Measurements from ENCODE around the gene ADARB2. TPM values are rescaled to one million over a fixed set of nuclear protein-coding genes. Genes with fewer than 3 reads are reported as not detected.

The ADARB2 gene
- total and polyA plus RNA-seq, 10 of the 15 experiments (the other 5 are each of a cell fraction or from before 2014, with no cell fraction given) = 0.02 to 4.1 (median 0.76) TPM

- TF ChIP-seq TCF3 (IDR thresholded peaks at IDR 0.05; ENCODE audit: borderline replicate concordance, insufficient read depth, low read depth, low read length) (no peak), SMAD5 (IDR thresholded peaks at IDR 0.05; ENCODE audit: low read depth) (no peak), NKRF (conservative IDR thresholded peaks at IDR 0.05) (no peak), POLR2AphosphoS2 (IDR thresholded peaks at IDR 0.05; ENCODE audit: low read depth, low read length) (no peak), PAX5 (IDR thresholded peaks at IDR 0.05; ENCODE audit: borderline replicate concordance, low read depth, low read length) (no peak), SMAD1 (IDR thresholded peaks at IDR 0.05; ENCODE audit: low read depth, partially characterized antibody) (no peak), SKIL (IDR thresholded peaks at IDR 0.05; ENCODE audit: low read depth, poor library complexity, severe bottlenecking) (no peak), CBFB (IDR thresholded peaks at IDR 0.05; ENCODE audit: low read depth) (no peak), ATF7 (IDR thresholded peaks at IDR 0.05; ENCODE audit: low read depth) (no peak), EGR1 (IDR thresholded peaks at IDR 0.05; ENCODE audit: borderline replicate concordance in 1 of 2, low read depth in 2 of 2, low read length in 2 of 2) (no peak), HCFC1 (IDR thresholded peaks at IDR 0.05; ENCODE audit: low read length) (no peak), MEF2A (IDR thresholded peaks at IDR 0.05; ENCODE audit: insufficient read depth, low read depth, low read length) (no peak), SMARCA5 (IDR thresholded peaks at IDR 0.05) (no peak), ZNF274 (IDR thresholded peaks at IDR 0.05; ENCODE audit: insufficient read depth, insufficient read length) (no peak), PAX8 (IDR thresholded peaks at IDR 0.05) (no peak)
- TF ChIP-seq, protein P1, sequence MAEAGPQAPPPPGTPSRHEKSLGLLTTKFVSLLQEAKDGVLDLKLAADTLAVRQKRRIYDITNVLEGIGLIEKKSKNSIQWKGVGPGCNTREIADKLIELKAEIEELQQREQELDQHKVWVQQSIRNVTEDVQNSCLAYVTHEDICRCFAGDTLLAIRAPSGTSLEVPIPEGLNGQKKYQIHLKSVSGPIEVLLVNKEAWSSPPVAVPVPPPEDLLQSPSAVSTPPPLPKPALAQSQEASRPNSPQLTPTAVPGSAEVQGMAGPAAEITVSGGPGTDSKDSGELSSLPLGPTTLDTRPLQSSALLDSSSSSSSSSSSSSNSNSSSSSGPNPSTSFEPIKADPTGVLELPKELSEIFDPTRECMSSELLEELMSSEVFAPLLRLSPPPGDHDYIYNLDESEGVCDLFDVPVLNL (IDR thresholded peaks at IDR 0.05; ENCODE audit: low read depth, low read length) = no peak
- Histone ChIP-seq H2AFZ (ENCODE audit: control insufficient read depth, low read depth, low read length) (no peak overlapping the region), H4K20me1 (ENCODE audit: control insufficient read depth, insufficient read depth) (no peaks in the 10 kb centered on the region), H3K36me3 (ENCODE audit: control insufficient read depth in 2 of 2, insufficient read depth in 2 of 2, low read length in 1 of 2) (no peaks in the 10 kb centered on the region), H3K79me2 (ENCODE audit: control insufficient read depth, insufficient read depth, low read length) (no peaks in the 10 kb centered on the region), H3K4me1 (ENCODE audit: control insufficient read depth, insufficient read depth, low read length) (no peaks in the 10 kb centered on the region), H3K27ac (ENCODE audit: control insufficient read depth, insufficient read depth) (no peak overlapping the region), H3K9me3 (replicated peaks; ENCODE audit: control insufficient read depth, insufficient read depth, low read length) (no peaks in the 10 kb centered on the region; the same call in 2 of the 3 replicates), H3K27me3 (replicated peaks in 1 of 2; ENCODE audit: control insufficient read depth in 2 of 2, insufficient read depth in 2 of 2, low read length in 1 of 2) (no peaks in the 10 kb centered on the region), H3K4me3 (no peak overlapping the region), H3K4me2 (ENCODE audit: control insufficient read depth, insufficient read depth) (no peak overlapping the region), H3K9ac (ENCODE audit: control insufficient read depth, insufficient read depth, low read length) (no peak overlapping the region)
- no peak for FAIRE-seq
- in situ Hi-C loops (cut with MboI) = no loop called here
- ChIA-PET POLR2A (no interaction called here), CTCF (no interaction called here), RAD21 (ENCODE audit: unreplicated experiment) (no interaction called here), SMC1A (ENCODE audit: uncharacterized antibody, unreplicated experiment) (no interaction called here)
- DNase-seq (ENCODE audit: low read depth, low spot score) = no peak
- WGBS (ENCODE audit: insufficient coverage, insufficient replicate concordance, low lambda C conversion rate, missing lambda C conversion rate) = 32% methylated on average over 34 of the region's 34 CpGs
- no peak for ATAC-seq
- no TSS peak for BruUV-seq (replicated peaks)
- intact Hi-C loops (cut with micrococcal nuclease; ENCODE audit: unreplicated experiment) = no loop called here
These were observed 495.1 kb downstream of the ADARB2 start for GRCh38 chr10:1241973-1242935.

All from GM12878 (cell line).